ENCODE measurements around the gene PRR14L.
"Not testable (repeated sequence)": the region's sequence is repeated elsewhere in the genome, so short reads cannot be mapped to it uniquely, and the experiment has no call there.

The PRR14L gene

GRCh38 chr22:31742682-31743081, 7.2 kb downstream of the PRR14L start:
- Histone ChIP-seq H3K27ac (no peak overlapping the region), H3K4me3 (no peak overlapping the region)

- H3K4me3 ChIP-seq, result no peak overlapping the region
Observed at GRCh38 chr22:31742115-31742514, 7.8 kb downstream of the PRR14L start.

GRCh38 chr22:31740314-31740713, 9.6 kb downstream of the PRR14L start:
- not testable (repeated sequence) for H3K4me3 ChIP-seq, H3K27ac ChIP-seq

More at GRCh38 chr22:31742115-31742514, 7.8 kb downstream of the PRR14L start:
- H3K27ac ChIP-seq, result no peak overlapping the region

- H3K27ac ChIP-seq, result no peak overlapping the region
Observed at GRCh38 chr22:31739795-31740201, 10.1 kb downstream of the PRR14L start.

GRCh38 chr22:31738566-31738965, 11.4 kb downstream of the PRR14L start:
- Histone ChIP-seq H3K27ac (no peak overlapping the region), H3K4me3 (no peak overlapping the region)

More at GRCh38 chr22:31739795-31740201, 10.1 kb downstream of the PRR14L start:
- no peak overlapping the region for H3K4me3 ChIP-seq

- Histone ChIP-seq H3K4me3 (no peak overlapping the region), H3K27ac (no peak overlapping the region)
Observed at GRCh38 chr22:31737932-31738331, 12.0 kb downstream of the PRR14L start.

GRCh38 chr22:31736458-31736857, 13.5 kb downstream of the PRR14L start:
- no peak overlapping the region for H3K27ac ChIP-seq
- no peak overlapping the region for H3K4me3 ChIP-seq

- no peak overlapping the region for H3K27ac ChIP-seq
Observed at GRCh38 chr22:31734512-31734911, 15.4 kb downstream of the PRR14L start.

GRCh38 chr22:31733580-31734079, 16.3 kb downstream of the PRR14L start:
- H3K4me3 ChIP-seq, result no peak overlapping the region
- no peak overlapping the region for H3K27ac ChIP-seq

More at GRCh38 chr22:31734512-31734911, 15.4 kb downstream of the PRR14L start:
- H3K4me3 ChIP-seq, result no peak overlapping the region

GRCh38 chr22:31732089-31732829, 17.7 kb downstream of the PRR14L start:
- Histone ChIP-seq H3K27ac (no peak overlapping the region), H3K4me3 (no peak overlapping the region)

- H3K4me3 ChIP-seq, result no peak overlapping the region
- no peak overlapping the region for H3K27ac ChIP-seq
Observed at GRCh38 chr22:31730344-31730711, 19.6 kb downstream of the PRR14L start.

GRCh38 chr22:31728857-31729256, 21.1 kb downstream of the PRR14L start:
- Histone ChIP-seq H3K4me3 (no peak overlapping the region), H3K27ac (no peak overlapping the region)

- Histone ChIP-seq H3K4me3 (no peak overlapping the region), H3K27ac (no peak overlapping the region)
Observed at GRCh38 chr22:31726692-31727091, 23.2 kb downstream of the PRR14L start.

GRCh38 chr22:31723723-31724122, 26.2 kb downstream of the PRR14L start:
- Histone ChIP-seq H3K27ac (no peak overlapping the region), H3K4me3 (no peak overlapping the region)

GRCh38 chr22:31719850-31720471, 30.0 kb downstream of the PRR14L start:
- Histone ChIP-seq H3K27ac (no peak overlapping the region), H3K4me3 (no peak overlapping the region)

- H3K4me3 ChIP-seq, result no peak overlapping the region
- no peak overlapping the region for H3K27ac ChIP-seq
Observed at GRCh38 chr22:31715147-31715778, 34.7 kb downstream of the PRR14L start.

GRCh38 chr22:31711226-31711625, 38.7 kb downstream of the PRR14L start:
- H3K27ac ChIP-seq, H3K4me3 ChIP-seq: not testable (repeated sequence)

GRCh38 chr22:31707519-31707918, 42.4 kb downstream of the PRR14L start:
- Histone ChIP-seq H3K4me3 (no peak overlapping the region), H3K27ac (no peak overlapping the region)

- Histone ChIP-seq H3K27ac (no peak overlapping the region), H3K4me3 (no peak overlapping the region)
Observed at GRCh38 chr22:31695423-31695822, 54.5 kb downstream of the PRR14L start.

GRCh38 chr22:31694046-31694445, 55.9 kb downstream of the PRR14L start:
- H3K4me3 ChIP-seq, H3K27ac ChIP-seq: not testable (repeated sequence)
